ENCODE measurements around the gene VPS11.

The VPS11 gene

GRCh38 chr11:119130662-119131061 is 63.0 kb downstream of the VPS11 start:
- peaks cover 3% of the 10 kb centered on the region for H3K79me2 ChIP-seq (ENCODE audit: insufficient read depth, low read length)
- H3K9me2 ChIP-seq (replicated peaks; ENCODE audit: low read depth, low read length): no peaks in the 10 kb centered on the region
- H4K20me1 ChIP-seq (ENCODE audit: insufficient read depth, low read length, poor library complexity, severe bottlenecking): no peaks in the 10 kb centered on the region
- no peaks in the 10 kb centered on the region for H3K27me3 ChIP-seq (ENCODE audit: insufficient read depth, low read length, poor library complexity, severe bottlenecking)
- H3F3A ChIP-seq (ENCODE audit: low read depth): no peaks in the 10 kb centered on the region
- no peak overlapping the region for H3K4me2 ChIP-seq (ENCODE audit: low read depth, low read length, poor library complexity, severe bottlenecking)
- H3K9ac ChIP-seq (ENCODE audit: low read depth, low read length, poor library complexity, severe bottlenecking): no peak overlapping the region
- no peak for TF ChIP-seq EZH2phosphoT487 (IDR thresholded peaks at IDR 0.05; ENCODE audit: borderline replicate concordance)
- no peak for TF ChIP-seq CTCF (conservative IDR thresholded peaks at IDR 0.05; ENCODE audit: low read length)
- H3K4me3 ChIP-seq (ENCODE audit: low read length, poor library complexity, severe bottlenecking): no peak overlapping the region
- peaks cover 27% of the 10 kb centered on the region; the same call in 1 of the 2 replicates for H3K36me3 ChIP-seq (ENCODE audit: insufficient read depth, low read length)
- no peaks in the 10 kb centered on the region for H3K9me3 ChIP-seq (ENCODE audit: insufficient read depth, low read depth, low read length)
- H2AFZ ChIP-seq (ENCODE audit: low read length): no peak overlapping the region
- H3K4me1 ChIP-seq (ENCODE audit: insufficient read depth, low read length, poor library complexity, severe bottlenecking): peaks cover 5% of the 10 kb centered on the region
